GM19351 (cell line): ENCODE results near the gene AGRP.
"Not testable (repeated sequence)": the region's sequence is repeated elsewhere in the genome, so short reads cannot be mapped to it uniquely, and the experiment has no call there.

Experiments used
- ATAC-seq: cut with Tn5 transposase; IDR thresholded peaks from one replicate; pipeline ENCODE4 v1.9.1; 2021; ENCODE audit warnings: mild to moderate bottlenecking, moderate library complexity; ENCODE audit not compliant: unreplicated experiment

Gene AGRP

GRCh38 chr16:67483150-67483549 lies at the start of gene AGRP:
Gene AGRP, minus strand, starts transcription at chr16:67483547. Its CDS starts 149 bp downstream, at chr16:67483398.
- no peak for ATAC-seq

- no peak for ATAC-seq
Observed at GRCh38 chr16:67531247-67531646, 47.9 kb upstream of the AGRP start.

GRCh38 chr16:67530013-67530939 lies 46.9 kb upstream of the AGRP start:
- no peak for ATAC-seq

GRCh38 chr16:67529582-67530012 lies 46.2 kb upstream of the AGRP start:
- ATAC-seq = no peak

- ATAC-seq = peak; percentile 39
Observed at GRCh38 chr16:67528870-67529581, 45.7 kb upstream of the AGRP start.

- ATAC-seq = peak; percentile 34
Observed at GRCh38 chr16:67528222-67528869, 45.0 kb upstream of the AGRP start, which contains the start of gene RIPOR1. Gene RIPOR1, plus strand, starts transcription at chr16:67528829. Its CDS starts 9,618 bp downstream, at chr16:67538447.

- no peak for ATAC-seq
Observed at GRCh38 chr16:67526149-67526791, 42.9 kb upstream of the AGRP start.

GRCh38 chr16:67525176-67525860 lies 42.0 kb upstream of the AGRP start:
- ATAC-seq = no peak

GRCh38 chr16:67521095-67521804 lies 37.9 kb upstream of the AGRP start:
- peak; percentile 73 for ATAC-seq

- no peak for ATAC-seq
Observed at GRCh38 chr16:67519242-67519641, 35.9 kb upstream of the AGRP start.

GRCh38 chr16:67518676-67519075 lies 35.3 kb upstream of the AGRP start:
- ATAC-seq = no peak

- no peak for ATAC-seq
Observed at GRCh38 chr16:67517661-67518423, 34.5 kb upstream of the AGRP start.

- no peak for ATAC-seq
Observed at GRCh38 chr16:67517155-67517445, 33.8 kb upstream of the AGRP start.

- no peak for ATAC-seq
Observed at GRCh38 chr16:67516296-67517154, 33.2 kb upstream of the AGRP start.

GRCh38 chr16:67514382-67514828 lies 31.1 kb upstream of the AGRP start:
- peak; percentile 37 for ATAC-seq

- not testable (repeated sequence) for ATAC-seq
Observed at GRCh38 chr16:67513892-67514291, 30.5 kb upstream of the AGRP start.

- ATAC-seq = no peak
Observed at GRCh38 chr16:67509016-67509415, 25.7 kb upstream of the AGRP start.

GRCh38 chr16:67506468-67506867 lies 23.1 kb upstream of the AGRP start:
- no peak for ATAC-seq
